ENCODE measurements around the gene CSTA. TPM values are rescaled to one million over a fixed set of nuclear protein-coding genes. Genes with fewer than 3 reads are reported as not detected.

CSTA gene
- total and polyA plus RNA-seq, 4 donors = 6.5 to 52.5 (median 31.4) TPM

DNA sequence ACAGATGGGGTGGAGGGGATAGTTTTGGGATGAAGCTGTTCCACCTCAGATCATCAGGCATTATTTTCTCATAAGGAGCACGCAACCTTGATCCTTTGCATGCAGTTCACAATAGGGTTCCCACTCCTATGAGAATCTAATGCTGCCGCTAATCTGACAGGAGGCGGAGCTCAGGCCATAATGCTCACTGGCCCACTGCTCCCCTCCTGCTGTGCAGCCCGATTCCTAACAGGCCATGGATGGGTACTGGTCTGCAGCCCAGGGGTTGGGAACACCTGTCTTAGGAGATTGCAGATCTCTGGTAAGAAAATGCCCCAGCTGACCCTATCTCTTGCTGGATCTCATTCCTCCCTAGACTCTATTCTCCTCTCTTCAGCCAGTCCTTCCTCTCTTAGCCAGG is 6.8 kb downstream of the CSTA start:
- Histone ChIP-seq H3K9ac (ENCODE audit: insufficient read depth in 1 of 2, low read length in 2 of 2) (no peak overlapping the region), H3K4me1 (ENCODE audit: control insufficient read depth in 5 of 5, insufficient read depth in 5 of 5, low read length in 5 of 5) (no peaks in the 10 kb centered on the region), H3K27ac (ENCODE audit: low read depth in 1 of 2, low read length in 1 of 2) (no peak overlapping the region), H3K27me3 (ENCODE audit: control insufficient read depth in 3 of 3, insufficient read depth in 3 of 3, low read length in 2 of 3) (no peaks in the 10 kb centered on the region), H3K36me3 (ENCODE audit: control insufficient read depth in 4 of 4, insufficient read depth in 4 of 4, low read length in 4 of 4) (no peaks in the 10 kb centered on the region), H3K9me3 (ENCODE audit: control insufficient read depth in 4 of 4, insufficient read depth in 3 of 4, low read length in 3 of 4) (no peaks in the 10 kb centered on the region), H3K4me3 (no peak overlapping the region)
- DNase-seq (no peak), ATAC-seq (ENCODE audit: insufficient read depth, low FRiP score) (no peak)
- TF ChIP-seq, protein P1, sequence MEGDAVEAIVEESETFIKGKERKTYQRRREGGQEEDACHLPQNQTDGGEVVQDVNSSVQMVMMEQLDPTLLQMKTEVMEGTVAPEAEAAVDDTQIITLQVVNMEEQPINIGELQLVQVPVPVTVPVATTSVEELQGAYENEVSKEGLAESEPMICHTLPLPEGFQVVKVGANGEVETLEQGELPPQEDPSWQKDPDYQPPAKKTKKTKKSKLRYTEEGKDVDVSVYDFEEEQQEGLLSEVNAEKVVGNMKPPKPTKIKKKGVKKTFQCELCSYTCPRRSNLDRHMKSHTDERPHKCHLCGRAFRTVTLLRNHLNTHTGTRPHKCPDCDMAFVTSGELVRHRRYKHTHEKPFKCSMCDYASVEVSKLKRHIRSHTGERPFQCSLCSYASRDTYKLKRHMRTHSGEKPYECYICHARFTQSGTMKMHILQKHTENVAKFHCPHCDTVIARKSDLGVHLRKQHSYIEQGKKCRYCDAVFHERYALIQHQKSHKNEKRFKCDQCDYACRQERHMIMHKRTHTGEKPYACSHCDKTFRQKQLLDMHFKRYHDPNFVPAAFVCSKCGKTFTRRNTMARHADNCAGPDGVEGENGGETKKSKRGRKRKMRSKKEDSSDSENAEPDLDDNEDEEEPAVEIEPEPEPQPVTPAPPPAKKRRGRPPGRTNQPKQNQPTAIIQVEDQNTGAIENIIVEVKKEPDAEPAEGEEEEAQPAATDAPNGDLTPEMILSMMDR (IDR thresholded peaks at IDR 0.05; ENCODE audit: control extremely low read depth, extremely low read depth) = no peak
- WGBS, 2 donors = 72 to 90% methylated on average over 4 of the region's 4 CpGs

DNA sequence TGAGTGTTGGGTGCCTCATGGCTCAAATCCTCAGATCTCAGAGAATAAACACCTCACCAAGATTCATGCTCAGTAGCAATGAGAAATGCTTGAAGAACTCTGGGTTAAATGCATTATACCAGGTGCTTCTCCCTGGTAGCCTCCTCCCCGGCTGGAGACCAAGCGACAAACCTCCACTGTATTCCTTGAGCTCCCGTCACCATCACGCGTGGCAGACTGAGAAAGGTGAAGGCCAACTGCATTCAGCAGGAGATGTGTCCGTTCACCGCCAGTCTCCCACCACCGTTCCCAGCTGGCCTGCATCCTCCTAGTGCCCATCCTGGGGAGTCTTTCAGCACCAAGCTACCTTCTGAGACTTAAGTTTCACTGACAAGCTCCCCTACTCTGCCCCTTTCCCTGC is 7.5 kb downstream of the CSTA start:
- TF ChIP-seq, protein P1 (IDR thresholded peaks at IDR 0.05; ENCODE audit: control extremely low read depth, extremely low read depth) = no peak
- no peak overlapping the region for H3K27ac ChIP-seq (ENCODE audit: low read depth in 1 of 2, low read length in 1 of 2)
- ATAC-seq (ENCODE audit: insufficient read depth, low FRiP score) = no peak
- H3K27me3 ChIP-seq (ENCODE audit: control insufficient read depth in 3 of 3, insufficient read depth in 3 of 3, low read length in 2 of 3) = no peaks in the 10 kb centered on the region
- 88 to 97% methylated on average over 8 of the region's 8 CpGs for WGBS, 2 donors
- H3K4me3 ChIP-seq = no peak overlapping the region
- no peak overlapping the region for H3K9ac ChIP-seq (ENCODE audit: insufficient read depth in 1 of 2, low read length in 2 of 2)
- no peak for DNase-seq
- H3K4me1 ChIP-seq (ENCODE audit: control insufficient read depth in 5 of 5, insufficient read depth in 5 of 5, low read length in 5 of 5) = no peaks in the 10 kb centered on the region
- H3K36me3 ChIP-seq (ENCODE audit: control insufficient read depth in 4 of 4, insufficient read depth in 4 of 4, low read length in 4 of 4) = no peaks in the 10 kb centered on the region
- no peaks in the 10 kb centered on the region for H3K9me3 ChIP-seq (ENCODE audit: control insufficient read depth in 4 of 4, insufficient read depth in 3 of 4, low read length in 3 of 4)

GRCh38 chr3:122342803-122343202 is 17.8 kb downstream of the CSTA start:
- Histone ChIP-seq H3K27me3 (ENCODE audit: control insufficient read depth in 3 of 3, insufficient read depth in 3 of 3, low read length in 2 of 3) (no peaks in the 10 kb centered on the region), H3K4me3 (no peak overlapping the region), H3K4me1 (ENCODE audit: control insufficient read depth in 5 of 5, insufficient read depth in 5 of 5, low read length in 5 of 5) (no peaks in the 10 kb centered on the region), H3K9ac (ENCODE audit: insufficient read depth in 1 of 2, low read length in 2 of 2) (no peak overlapping the region), H3K36me3 (ENCODE audit: control insufficient read depth in 4 of 4, insufficient read depth in 4 of 4, low read length in 4 of 4) (no peaks in the 10 kb centered on the region), H3K9me3 (ENCODE audit: control insufficient read depth in 4 of 4, insufficient read depth in 3 of 4, low read length in 3 of 4) (peaks cover 0 to 2% (median 0%) of the 10 kb centered on the region in 4 donors), H3K27ac (ENCODE audit: low read depth in 1 of 2, low read length in 1 of 2) (no peak overlapping the region)
- ATAC-seq (ENCODE audit: insufficient read depth, low FRiP score) (no peak), DNase-seq (no peak)
- TF ChIP-seq, protein P1 (IDR thresholded peaks at IDR 0.05; ENCODE audit: control extremely low read depth, extremely low read depth) = no peak
- WGBS, 2 donors = 89 to 93% methylated on average over 1 of the region's 1 CpG

GRCh38 chr3:122343654-122344053 is 18.6 kb downstream of the CSTA start:
- 77 to 88% methylated on average over 2 of the region's 2 CpGs for WGBS, 2 donors
- DNase-seq (no peak), ATAC-seq (ENCODE audit: insufficient read depth, low FRiP score) (no peak)
- Histone ChIP-seq H3K36me3 (ENCODE audit: control insufficient read depth in 4 of 4, insufficient read depth in 4 of 4, low read length in 4 of 4) (no peaks in the 10 kb centered on the region), H3K27ac (ENCODE audit: low read depth in 1 of 2, low read length in 1 of 2) (no peak overlapping the region), H3K4me3 (no peak overlapping the region), H3K4me1 (ENCODE audit: control insufficient read depth in 5 of 5, insufficient read depth in 5 of 5, low read length in 5 of 5) (no peaks in the 10 kb centered on the region), H3K9me3 (ENCODE audit: control insufficient read depth in 4 of 4, insufficient read depth in 3 of 4, low read length in 3 of 4) (peaks cover 0 to 2% (median 0%) of the 10 kb centered on the region in 4 donors), H3K27me3 (ENCODE audit: control insufficient read depth in 3 of 3, insufficient read depth in 3 of 3, low read length in 2 of 3) (no peaks in the 10 kb centered on the region), H3K9ac (ENCODE audit: insufficient read depth in 1 of 2, low read length in 2 of 2) (no peak overlapping the region)
- TF ChIP-seq, protein P1 (IDR thresholded peaks at IDR 0.05; ENCODE audit: control extremely low read depth, extremely low read depth) = no peak

Data from lung (tissue), 12 donors.